Neural progenitor cell (in vitro differentiated cells): ENCODE results near the gene RSF1. TPM values are rescaled to one million over a fixed set of nuclear protein-coding genes. Genes with fewer than 3 reads are reported as not detected.
A peak's percentile ranks its signal among the peaks of the same experiment; 100 is the strongest.

ENCODE experiments used
- DNase-seq: peaks from one replicate; pipeline ENCODE4 v3.0.0-alpha.2; 2016; ENCODE audit warnings: low spot score
- H2AFZ ChIP-seq: fragments of 200-600 bp; sonication (generic); replicated peaks from 2 replicates; pipeline ENCODE4 v1.6.1; 2016; ENCODE audit warnings: antibody characterized with exemption
- H3F3A ChIP-seq: fragments of 200-600 bp; sonication (generic); 2 replicates; pipeline ENCODE4 v1.6.1; 2016; ENCODE audit warnings: antibody characterized with exemption, low read depth
- H3K27ac ChIP-seq: fragments of 200-600 bp; sonication (generic); 2 replicates; pipeline ENCODE4 v1.5.1; 2016; ENCODE audit warnings: mild to moderate bottlenecking
- H3K27me3 ChIP-seq: fragments of 200-600 bp; sonication (generic); 2 replicates; pipeline ENCODE4 v1.6.1; 2016; ENCODE audit warnings: mild to moderate bottlenecking, moderate library complexity
- H3K36me3 ChIP-seq: fragments of 200-600 bp; sonication (generic); 2 replicates; pipeline ENCODE4 v1.5.1; 2016
- H3K4me1 ChIP-seq: fragments of 200-600 bp; sonication (generic); 2 replicates; pipeline ENCODE4 v1.6.1; 2016; ENCODE audit warnings: mixed run types
- H3K4me2 ChIP-seq: fragments of 200-600 bp; sonication (generic); 2 replicates; pipeline ENCODE4 v1.6.1; 2016
- H3K4me3 ChIP-seq: fragments of 200-600 bp; sonication (generic); 2 replicates; pipeline ENCODE4 v1.5.1; 2016
- H3K79me2 ChIP-seq: fragments of 200-600 bp; sonication (generic); 2 replicates; pipeline ENCODE4 v1.6.1; 2016; ENCODE audit warnings: low read depth
- H3K9ac ChIP-seq: fragments of 200-600 bp; sonication (generic); 2 replicates; pipeline ENCODE4 v1.6.1; 2016
- H3K9me3 ChIP-seq: fragments of 200-600 bp; sonication (generic); 2 replicates; pipeline ENCODE4 v1.5.1; 2016; ENCODE audit warnings: low read depth
- H4K20me1 ChIP-seq: fragments of 200-600 bp; sonication (generic); 2 replicates; pipeline ENCODE4 v1.6.1; 2016; ENCODE audit warnings: low read depth
- H3K27ac Mint-ChIP-seq: 3 replicates; pipeline ENCODE4 v1.8.0; 2021; ENCODE audit warnings: mixed read lengths
- H3K27me3 Mint-ChIP-seq: 2 replicates; pipeline ENCODE4 v1.8.0; 2022; ENCODE audit warnings: low read depth, mild to moderate bottlenecking, inconsistent platforms, moderate library complexity, mixed read lengths; ENCODE audit not compliant: insufficient read depth
- H3K36me3 Mint-ChIP-seq: 3 replicates; pipeline ENCODE4 v1.8.0; 2021; ENCODE audit warnings: mixed read lengths
- H3K4me1 Mint-ChIP-seq: 3 replicates; pipeline ENCODE4 v1.8.0; 2021; ENCODE audit warnings: mixed read lengths
- H3K4me3 Mint-ChIP-seq: 3 replicates; pipeline ENCODE4 v1.8.0; 2021; ENCODE audit warnings: mild to moderate bottlenecking, moderate library complexity, mixed read lengths
- H3K9me3 Mint-ChIP-seq: 3 replicates; pipeline ENCODE4 v1.8.0; 2020; ENCODE audit warnings: mixed read lengths
- EZH2 ChIP-seq: fragments of 200-600 bp; sonication (generic); IDR thresholded peaks from 2 replicates; pipeline ENCODE4 v1.6.1; 2017; ENCODE audit warnings: antibody characterized with exemption, mild to moderate bottlenecking, moderate library complexity
- EZH2phosphoT487 ChIP-seq: fragments of 200-600 bp; sonication (generic); IDR thresholded peaks from 2 replicates; pipeline ENCODE4 v1.6.1; 2017; ENCODE audit warnings: antibody characterized with exemption
- total RNA-seq: library from RNA; depleted of rRNA; stranded (reverse); fragments of >200 nt; gene quantifications from 2 replicates; pipeline ENCODE4 v1.2.3, GENCODE V29; 2015; ENCODE audit warnings: low replicate concordance
- TF ChIP-seq, protein P1 (sequence below): fragments of 200-600 bp; sonication (generic); IDR thresholded peaks from 2 replicates; pipeline ENCODE4 v1.5.1; 2017; ENCODE audit warnings: antibody characterized with exemption, mild to moderate bottlenecking

Gene RSF1
- total RNA-seq, 1 donor from 2014 or later = 106 TPM

DNA sequence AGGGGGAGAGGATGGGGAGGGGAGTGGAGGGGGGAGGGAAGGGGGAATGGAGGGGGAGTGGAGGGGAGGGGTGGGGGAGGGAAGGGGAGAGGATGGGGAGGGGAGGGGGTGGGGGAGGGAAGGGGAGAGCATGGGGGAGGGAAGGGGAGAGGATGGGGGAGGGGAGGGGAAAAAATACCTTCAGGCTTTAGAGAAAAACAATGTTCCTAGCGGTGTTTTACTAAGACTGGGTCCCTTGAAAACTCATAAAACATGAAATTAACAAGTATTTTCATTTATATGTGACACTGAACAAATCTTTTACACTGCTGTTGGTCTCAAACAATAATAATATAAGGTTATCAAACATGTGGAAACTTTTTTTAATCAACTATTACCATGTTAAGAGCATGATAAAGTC lies 42.4 kb downstream of the RSF1 start:
- H3K4me1 ChIP-seq = no peaks in the 10 kb centered on the region
- peaks cover 7% of the 10 kb centered on the region for H3K36me3 Mint-ChIP-seq
- no peaks in the 10 kb centered on the region for H3F3A ChIP-seq
- peaks cover 4% of the 10 kb centered on the region for H3K36me3 ChIP-seq
- TF ChIP-seq, protein P1, sequence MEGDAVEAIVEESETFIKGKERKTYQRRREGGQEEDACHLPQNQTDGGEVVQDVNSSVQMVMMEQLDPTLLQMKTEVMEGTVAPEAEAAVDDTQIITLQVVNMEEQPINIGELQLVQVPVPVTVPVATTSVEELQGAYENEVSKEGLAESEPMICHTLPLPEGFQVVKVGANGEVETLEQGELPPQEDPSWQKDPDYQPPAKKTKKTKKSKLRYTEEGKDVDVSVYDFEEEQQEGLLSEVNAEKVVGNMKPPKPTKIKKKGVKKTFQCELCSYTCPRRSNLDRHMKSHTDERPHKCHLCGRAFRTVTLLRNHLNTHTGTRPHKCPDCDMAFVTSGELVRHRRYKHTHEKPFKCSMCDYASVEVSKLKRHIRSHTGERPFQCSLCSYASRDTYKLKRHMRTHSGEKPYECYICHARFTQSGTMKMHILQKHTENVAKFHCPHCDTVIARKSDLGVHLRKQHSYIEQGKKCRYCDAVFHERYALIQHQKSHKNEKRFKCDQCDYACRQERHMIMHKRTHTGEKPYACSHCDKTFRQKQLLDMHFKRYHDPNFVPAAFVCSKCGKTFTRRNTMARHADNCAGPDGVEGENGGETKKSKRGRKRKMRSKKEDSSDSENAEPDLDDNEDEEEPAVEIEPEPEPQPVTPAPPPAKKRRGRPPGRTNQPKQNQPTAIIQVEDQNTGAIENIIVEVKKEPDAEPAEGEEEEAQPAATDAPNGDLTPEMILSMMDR = no peak
- TF ChIP-seq EZH2phosphoT487 = no peak
- TF ChIP-seq EZH2 = no peak
- peaks cover 98% of the 10 kb centered on the region for H3K79me2 ChIP-seq
- H3K4me3 Mint-ChIP-seq = no peak overlapping the region
- DNase-seq = no peak
- H3K27me3 Mint-ChIP-seq = no peaks in the 10 kb centered on the region
- no peak overlapping the region for H3K9ac ChIP-seq
- H3K4me1 Mint-ChIP-seq = no peaks in the 10 kb centered on the region
- no peaks in the 10 kb centered on the region for H3K9me3 Mint-ChIP-seq
- no peak overlapping the region for H3K4me3 ChIP-seq
- no peak overlapping the region for H2AFZ ChIP-seq
- H4K20me1 ChIP-seq = peaks cover 89% of the 10 kb centered on the region
- no peak overlapping the region for H3K27ac ChIP-seq
- no peak overlapping the region for H3K4me2 ChIP-seq
- no peaks in the 10 kb centered on the region for H3K27me3 ChIP-seq
- no peak overlapping the region for H3K27ac Mint-ChIP-seq
- no peaks in the 10 kb centered on the region for H3K9me3 ChIP-seq

DNA sequence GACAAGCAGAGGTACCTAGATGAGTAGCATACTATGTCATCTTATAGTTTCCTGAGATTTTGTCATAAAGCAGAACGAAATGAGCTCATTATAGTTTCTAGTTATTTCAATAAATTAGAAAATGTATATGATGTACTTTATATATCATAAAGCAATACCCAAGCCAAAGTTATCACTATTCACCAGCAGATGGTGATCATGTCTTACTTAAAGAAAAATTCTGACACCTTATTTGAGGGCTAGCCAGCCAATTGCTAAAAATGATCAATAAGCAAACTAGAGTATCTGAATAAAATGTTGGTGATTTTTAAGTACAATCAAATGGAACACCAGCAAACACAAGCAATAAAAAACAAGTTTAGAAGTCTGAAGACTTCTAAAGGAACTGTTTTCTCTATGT lies 44.1 kb downstream of the RSF1 start:
- Mint-ChIP-seq H3K27ac (no peak overlapping the region), H3K4me3 (no peak overlapping the region), H3K9me3 (no peaks in the 10 kb centered on the region), H3K36me3 (peaks cover 4% of the 10 kb centered on the region), H3K27me3 (no peaks in the 10 kb centered on the region), H3K4me1 (no peaks in the 10 kb centered on the region)
- Histone ChIP-seq H3F3A (no peaks in the 10 kb centered on the region), H2AFZ (no peak overlapping the region), H3K9me3 (no peaks in the 10 kb centered on the region), H3K36me3 (no peaks in the 10 kb centered on the region), H3K4me1 (no peaks in the 10 kb centered on the region), H3K27me3 (no peaks in the 10 kb centered on the region), H3K4me3 (no peak overlapping the region), H3K27ac (no peak overlapping the region), H3K4me2 (no peak overlapping the region), H3K9ac (no peak overlapping the region), H4K20me1 (peaks cover 97% of the 10 kb centered on the region), H3K79me2 (peaks cover 98% of the 10 kb centered on the region)
- DNase-seq = no peak
- TF ChIP-seq, protein P1 = peak; percentile 25
- no peak for TF ChIP-seq EZH2
- TF ChIP-seq EZH2phosphoT487 = no peak

DNA sequence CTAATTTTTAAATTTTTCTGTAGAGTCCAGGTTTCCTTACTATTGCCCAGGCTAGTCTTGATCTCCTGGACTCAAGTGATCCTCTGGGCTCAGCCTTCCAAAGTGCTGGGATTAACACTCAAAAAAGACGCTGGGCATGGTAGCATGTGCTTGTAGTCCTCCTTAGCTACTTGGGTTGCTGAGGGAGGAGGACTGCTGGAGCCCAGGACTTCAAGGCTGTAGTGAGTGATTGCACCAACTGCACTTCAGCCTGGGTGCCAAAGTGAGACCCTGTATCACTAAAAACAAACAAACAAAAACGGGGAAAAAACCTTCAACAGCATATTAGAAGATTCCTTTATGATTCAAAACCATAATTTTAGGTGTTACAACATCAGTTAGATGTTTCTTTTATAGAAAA lies 44.6 kb downstream of the RSF1 start:
- DNase-seq = no peak
- TF ChIP-seq, protein P1 = no peak
- TF ChIP-seq EZH2 = no peak
- no peak for TF ChIP-seq EZH2phosphoT487
- Histone ChIP-seq H3K27me3 (no peaks in the 10 kb centered on the region), H3K9me3 (no peaks in the 10 kb centered on the region), H3K4me1 (no peaks in the 10 kb centered on the region), H3K79me2 (peaks cover 98% of the 10 kb centered on the region), H3K4me3 (no peak overlapping the region), H4K20me1 (peaks cover 97% of the 10 kb centered on the region), H2AFZ (no peak overlapping the region), H3F3A (no peaks in the 10 kb centered on the region), H3K36me3 (no peaks in the 10 kb centered on the region), H3K27ac (no peak overlapping the region), H3K4me2 (no peak overlapping the region), H3K9ac (no peak overlapping the region)
- Mint-ChIP-seq H3K9me3 (no peaks in the 10 kb centered on the region), H3K27me3 (no peaks in the 10 kb centered on the region), H3K4me1 (no peaks in the 10 kb centered on the region), H3K36me3 (peaks cover 4% of the 10 kb centered on the region), H3K4me3 (no peak overlapping the region), H3K27ac (no peak overlapping the region)
